ENCODE measurements around the gene TENM4.

TENM4 gene

DNA sequence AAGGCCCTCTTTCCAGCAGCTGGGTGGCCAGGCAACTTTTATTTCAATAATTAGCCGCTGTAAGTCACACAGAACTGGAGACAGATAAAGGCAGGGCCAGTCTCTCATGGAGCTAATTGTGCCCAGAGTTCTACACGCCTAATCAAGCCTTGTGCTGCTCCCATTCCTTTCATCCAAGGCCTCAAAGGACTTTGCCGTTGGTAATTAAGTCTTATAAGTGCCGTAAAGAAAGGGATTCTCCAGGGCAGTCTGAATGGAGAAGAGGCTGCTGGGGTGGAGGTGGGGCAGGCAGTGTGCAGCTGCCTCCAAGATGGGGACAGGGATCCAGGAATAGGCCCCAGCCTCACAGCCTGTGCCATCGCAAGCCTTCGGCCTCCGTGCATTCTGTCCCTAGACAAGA is 357.9 kb downstream of the TENM4 start:
- ChIA-PET CTCF (interaction anchor here (0.8 to 1.9 kb wide), 3 partner anchors 17 to 285 kb away, joined by 3 to 11 read pairs (median 6); no protein-coding TSS in a partner anchor), POLR2A (no interaction called here)
- Histone ChIP-seq H3K27ac (ENCODE audit: extremely low read depth, low read depth, low read length) (no peak overlapping the region), H3K4me1 (ENCODE audit: control insufficient read depth, insufficient read depth, low read length) (no peaks in the 10 kb centered on the region), H3K36me3 (ENCODE audit: control insufficient read depth in 2 of 2, insufficient read depth in 1 of 2, low read length in 2 of 2) (no peaks in the 10 kb centered on the region), H3K4me3 (ENCODE audit: low read depth, low read length) (no peak overlapping the region), H3K9me3 (ENCODE audit: control insufficient read depth, insufficient read depth, low read depth, low read length) (no peaks in the 10 kb centered on the region)
- TF ChIP-seq, protein P1, sequence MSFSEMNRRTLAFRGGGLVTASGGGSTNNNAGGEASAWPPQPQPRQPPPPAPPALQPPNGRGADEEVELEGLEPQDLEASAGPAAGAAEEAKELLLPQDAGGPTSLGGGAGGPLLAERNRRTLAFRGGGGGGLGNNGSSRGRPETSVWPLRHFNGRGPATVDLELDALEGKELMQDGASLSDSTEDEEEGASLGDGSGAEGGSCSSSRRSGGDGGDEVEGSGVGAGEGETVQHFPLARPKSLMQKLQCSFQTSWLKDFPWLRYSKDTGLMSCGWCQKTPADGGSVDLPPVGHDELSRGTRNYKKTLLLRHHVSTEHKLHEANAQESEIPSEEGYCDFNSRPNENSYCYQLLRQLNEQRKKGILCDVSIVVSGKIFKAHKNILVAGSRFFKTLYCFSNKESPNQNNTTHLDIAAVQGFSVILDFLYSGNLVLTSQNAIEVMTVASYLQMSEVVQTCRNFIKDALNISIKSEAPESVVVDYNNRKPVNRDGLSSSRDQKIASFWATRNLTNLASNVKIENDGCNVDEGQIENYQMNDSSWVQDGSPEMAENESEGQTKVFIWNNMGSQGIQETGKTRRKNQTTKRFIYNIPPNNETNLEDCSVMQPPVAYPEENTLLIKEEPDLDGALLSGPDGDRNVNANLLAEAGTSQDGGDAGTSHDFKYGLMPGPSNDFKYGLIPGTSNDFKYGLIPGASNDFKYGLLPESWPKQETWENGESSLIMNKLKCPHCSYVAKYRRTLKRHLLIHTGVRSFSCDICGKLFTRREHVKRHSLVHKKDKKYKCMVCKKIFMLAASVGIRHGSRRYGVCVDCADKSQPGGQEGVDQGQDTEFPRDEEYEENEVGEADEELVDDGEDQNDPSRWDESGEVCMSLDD (tag by site-specific recombination; IDR thresholded peaks at IDR 0.05), result no peak
- TF ChIP-seq OVOL3 (tag by site-specific recombination; IDR thresholded peaks at IDR 0.05) (no peak), HOXD13 (CRISPR knock-in tag; IDR thresholded peaks at IDR 0.05; ENCODE audit: borderline replicate concordance) (no peak), MYNN (tag by site-specific recombination; IDR thresholded peaks at IDR 0.05; ENCODE audit: borderline replicate concordance) (no peak)

DNA sequence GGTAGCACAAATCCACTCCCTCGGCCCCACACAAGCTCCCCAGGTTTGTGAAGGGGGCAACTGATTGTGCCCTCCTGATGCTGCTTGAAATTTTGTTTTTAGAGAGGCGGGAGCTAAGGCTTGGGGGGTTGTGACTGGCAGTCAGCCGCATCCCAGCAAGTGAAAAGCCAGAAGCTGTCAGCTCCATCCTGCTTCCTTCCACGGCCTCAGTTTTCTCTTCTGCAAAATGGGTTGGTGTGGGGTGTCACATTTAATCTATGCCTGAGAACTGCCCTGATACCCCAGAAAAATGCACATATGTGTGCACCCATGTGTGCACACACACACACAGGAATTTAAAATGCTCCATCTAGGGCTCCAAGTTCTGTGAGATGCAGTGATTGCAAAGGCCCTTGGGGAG is 358.6 kb downstream of the TENM4 start:
- Histone ChIP-seq H3K4me1 (ENCODE audit: control insufficient read depth, insufficient read depth, low read length) (no peaks in the 10 kb centered on the region), H3K4me3 (ENCODE audit: low read depth, low read length) (no peak overlapping the region), H3K9me3 (ENCODE audit: control insufficient read depth, insufficient read depth, low read depth, low read length) (no peaks in the 10 kb centered on the region), H3K27ac (ENCODE audit: extremely low read depth, low read depth, low read length) (no peak overlapping the region), H3K36me3 (ENCODE audit: control insufficient read depth in 2 of 2, insufficient read depth in 1 of 2, low read length in 2 of 2) (no peaks in the 10 kb centered on the region)
- TF ChIP-seq OVOL3 (tag by site-specific recombination; IDR thresholded peaks at IDR 0.05) (no peak), HOXD13 (CRISPR knock-in tag; IDR thresholded peaks at IDR 0.05; ENCODE audit: borderline replicate concordance) (no peak), SCRT2 (tag by site-specific recombination; IDR thresholded peaks at IDR 0.05) (no peak), ZNF132 (tag by site-specific recombination; IDR thresholded peaks at IDR 0.05; ENCODE audit: borderline replicate concordance) (no peak), ZNF654 (tag by site-specific recombination; IDR thresholded peaks at IDR 0.05; ENCODE audit: low read depth) (no peak), ZNF138 (tag by site-specific recombination; IDR thresholded peaks at IDR 0.05; ENCODE audit: borderline replicate concordance) (no peak), ZBTB20 (tag by site-specific recombination; IDR thresholded peaks at IDR 0.05) (no peak), ZNF214 (tag by site-specific recombination; IDR thresholded peaks at IDR 0.05; ENCODE audit: borderline replicate concordance) (no peak), TRIM28 (IDR thresholded peaks at IDR 0.05; ENCODE audit: borderline replicate concordance, low read length) (no peak), ZIC2 (tag by site-specific recombination; IDR thresholded peaks at IDR 0.05) (no peak), ZNF560 (tag by site-specific recombination; IDR thresholded peaks at IDR 0.05; ENCODE audit: borderline replicate concordance) (no peak), ZNF658 (tag by site-specific recombination; IDR thresholded peaks at IDR 0.05) (no peak), ZNF16 (tag by site-specific recombination; IDR thresholded peaks at IDR 0.05; ENCODE audit: low read depth) (no peak), ZSCAN30 (tag by site-specific recombination; IDR thresholded peaks at IDR 0.05) (no peak), ZNF433 (tag by site-specific recombination; IDR thresholded peaks at IDR 0.05; ENCODE audit: low read depth) (no peak)
- TF ChIP-seq, protein P2, sequence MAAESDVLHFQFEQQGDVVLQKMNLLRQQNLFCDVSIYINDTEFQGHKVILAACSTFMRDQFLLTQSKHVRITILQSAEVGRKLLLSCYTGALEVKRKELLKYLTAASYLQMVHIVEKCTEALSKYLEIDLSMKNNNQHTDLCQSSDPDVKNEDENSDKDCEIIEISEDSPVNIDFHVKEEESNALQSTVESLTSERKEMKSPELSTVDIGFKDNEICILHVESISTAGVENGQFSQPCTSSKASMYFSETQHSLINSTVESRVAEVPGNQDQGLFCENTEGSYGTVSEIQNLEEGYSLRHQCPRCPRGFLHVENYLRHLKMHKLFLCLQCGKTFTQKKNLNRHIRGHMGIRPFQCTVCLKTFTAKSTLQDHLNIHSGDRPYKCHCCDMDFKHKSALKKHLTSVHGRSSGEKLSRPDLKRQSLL (tag by site-specific recombination; IDR thresholded peaks at IDR 0.05), result no peak
- TF ChIP-seq, protein P3, sequence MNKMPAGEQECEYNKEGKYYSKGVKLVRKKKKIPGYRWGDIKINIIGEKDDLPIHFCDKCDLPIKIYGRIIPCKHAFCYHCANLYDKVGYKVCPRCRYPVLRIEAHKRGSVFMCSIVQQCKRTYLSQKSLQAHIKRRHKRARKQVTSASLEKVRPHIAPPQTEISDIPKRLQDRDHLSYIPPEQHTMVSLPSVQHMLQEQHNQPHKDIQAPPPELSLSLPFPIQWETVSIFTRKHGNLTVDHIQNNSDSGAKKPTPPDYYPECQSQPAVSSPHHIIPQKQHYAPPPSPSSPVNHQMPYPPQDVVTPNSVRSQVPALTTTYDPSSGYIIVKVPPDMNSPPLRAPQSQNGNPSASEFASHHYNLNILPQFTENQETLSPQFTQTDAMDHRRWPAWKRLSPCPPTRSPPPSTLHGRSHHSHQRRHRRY (tag by site-specific recombination; IDR thresholded peaks at IDR 0.05), result no peak
- TF ChIP-seq, protein P4, sequence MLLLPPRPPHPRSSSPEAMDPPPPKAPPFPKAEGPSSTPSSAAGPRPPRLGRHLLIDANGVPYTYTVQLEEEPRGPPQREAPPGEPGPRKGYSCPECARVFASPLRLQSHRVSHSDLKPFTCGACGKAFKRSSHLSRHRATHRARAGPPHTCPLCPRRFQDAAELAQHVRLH (tag by site-specific recombination; IDR thresholded peaks at IDR 0.05), result no peak
- TF ChIP-seq, protein P5, sequence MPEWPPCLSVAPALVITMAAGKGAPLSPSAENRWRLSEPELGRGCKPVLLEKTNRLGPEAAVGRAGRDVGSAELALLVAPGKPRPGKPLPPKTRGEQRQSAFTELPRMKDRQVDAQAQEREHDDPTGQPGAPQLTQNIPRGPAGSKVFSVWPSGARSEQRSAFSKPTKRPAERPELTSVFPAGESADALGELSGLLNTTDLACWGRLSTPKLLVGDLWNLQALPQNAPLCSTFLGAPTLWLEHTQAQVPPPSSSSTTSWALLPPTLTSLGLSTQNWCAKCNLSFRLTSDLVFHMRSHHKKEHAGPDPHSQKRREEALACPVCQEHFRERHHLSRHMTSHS (tag by site-specific recombination; IDR thresholded peaks at IDR 0.05), result no peak
- TF ChIP-seq, protein P6, sequence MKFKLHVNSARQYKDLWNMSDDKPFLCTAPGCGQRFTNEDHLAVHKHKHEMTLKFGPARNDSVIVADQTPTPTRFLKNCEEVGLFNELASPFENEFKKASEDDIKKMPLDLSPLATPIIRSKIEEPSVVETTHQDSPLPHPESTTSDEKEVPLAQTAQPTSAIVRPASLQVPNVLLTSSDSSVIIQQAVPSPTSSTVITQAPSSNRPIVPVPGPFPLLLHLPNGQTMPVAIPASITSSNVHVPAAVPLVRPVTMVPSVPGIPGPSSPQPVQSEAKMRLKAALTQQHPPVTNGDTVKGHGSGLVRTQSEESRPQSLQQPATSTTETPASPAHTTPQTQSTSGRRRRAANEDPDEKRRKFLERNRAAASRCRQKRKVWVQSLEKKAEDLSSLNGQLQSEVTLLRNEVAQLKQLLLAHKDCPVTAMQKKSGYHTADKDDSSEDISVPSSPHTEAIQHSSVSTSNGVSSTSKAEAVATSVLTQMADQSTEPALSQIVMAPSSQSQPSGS (tag by site-specific recombination; IDR thresholded peaks at IDR 0.05; ENCODE audit: low read depth), result no peak
- ChIA-PET POLR2A (no interaction called here), CTCF (interaction anchor here (0.8 to 1.9 kb wide), 3 partner anchors 18 to 284 kb away, joined by 3 to 11 read pairs (median 6); no protein-coding TSS in a partner anchor)
